ENCODE results near the gene GRM8.
A peak's percentile ranks its signal among the peaks of the same experiment; 100 is the strongest.

Gene GRM8

GRCh38 chr7:126803990-126804389 lies 448.8 kb downstream of the GRM8 start:
- no peak for DNase-seq

- DNase-seq = peak; percentile 80
These were observed 449.6 kb downstream of the GRM8 start for GRCh38 chr7:126803060-126803665.

- no peak for DNase-seq
These were observed 451.0 kb downstream of the GRM8 start for GRCh38 chr7:126801733-126802132.

- DNase-seq = no peak
These were observed 453.2 kb downstream of the GRM8 start for GRCh38 chr7:126799541-126799940.

- DNase-seq = no peak
These were observed 460.2 kb downstream of the GRM8 start for GRCh38 chr7:126792521-126792920.

GRCh38 chr7:126791306-126791705 lies 461.4 kb downstream of the GRM8 start:
- no peak for DNase-seq

- peak; percentile 75 for DNase-seq
These were observed 462.0 kb downstream of the GRM8 start for GRCh38 chr7:126790763-126791162.

GRCh38 chr7:126783613-126784012 lies 469.1 kb downstream of the GRM8 start:
- no peak for DNase-seq

- peak; percentile 18 for DNase-seq
These were observed 471.7 kb downstream of the GRM8 start for GRCh38 chr7:126780993-126781392.

- peak; percentile 97 for DNase-seq
These were observed 474.6 kb downstream of the GRM8 start for GRCh38 chr7:126778101-126778500.

- no peak for DNase-seq
These were observed 476.2 kb downstream of the GRM8 start for GRCh38 chr7:126776498-126776897.

- no peak for DNase-seq
These were observed 478.7 kb downstream of the GRM8 start for GRCh38 chr7:126774077-126774476.

- DNase-seq = no peak
These were observed 483.9 kb downstream of the GRM8 start for GRCh38 chr7:126768836-126769235.

GRCh38 chr7:126760914-126761577 lies 491.7 kb downstream of the GRM8 start:
- no peak for DNase-seq

GRCh38 chr7:126755381-126755780 lies 497.4 kb downstream of the GRM8 start:
- no peak for DNase-seq

- DNase-seq = no peak
These were observed 502.4 kb downstream of the GRM8 start for GRCh38 chr7:126750207-126750911.

GRCh38 chr7:126728967-126729366 lies 523.8 kb downstream of the GRM8 start:
- DNase-seq = no peak

- no peak for DNase-seq
These were observed 524.8 kb downstream of the GRM8 start for GRCh38 chr7:126727930-126728391.

GRCh38 chr7:126723966-126724544 lies 528.7 kb downstream of the GRM8 start:
- peak; percentile 15 for DNase-seq

GRCh38 chr7:126720232-126720631 lies 532.5 kb downstream of the GRM8 start:
- no peak for DNase-seq

- DNase-seq = no peak
These were observed 534.3 kb downstream of the GRM8 start for GRCh38 chr7:126718419-126718818.

- DNase-seq = no peak
These were observed 536.4 kb downstream of the GRM8 start for GRCh38 chr7:126716321-126716720.

- DNase-seq = peak; percentile 9
These were observed 537.7 kb downstream of the GRM8 start for GRCh38 chr7:126715076-126715475.

Data from NCI-H345 (cell line).